H1 (cell line): ENCODE data around the gene IRF4. TPM values are rescaled to one million over a fixed set of nuclear protein-coding genes. Genes with fewer than 3 reads are reported as not detected.

Source experiments
- CTCF ChIA-PET: fragments of 300-600 bp; sonication (Branson Sonifier 250); formaldehyde crosslinking; loops from one replicate; lab custom pipeline; 2021; ENCODE audit not compliant: partially characterized antibody; lab: Charles Lee
- POLR2A ChIA-PET: fragments of 300-600 bp; sonication (Branson Sonifier 250); formaldehyde crosslinking; loops from one replicate; lab custom pipeline; 2021; ENCODE audit warnings: inconsistent platforms; ENCODE audit not compliant: partially characterized antibody; lab: Charles Lee
- DNase-seq, 2 experiments: peaks; one replicate each; pipeline versions ENCODE4 v3.0.0 to v3.0.0-alpha.2; 2010 to 2022; ENCODE audit warnings: low spot score in 2 of 2, low read depth in 1 of 2, mixed read lengths in 1 of 2
- FAIRE-seq: peaks from 2 replicates; lab custom pipeline; 2011; peaks lifted over from hg19 to GRCh38; lab: Jason Lieb, UNC
- H2AFZ ChIP-seq: 2 replicates; pipeline ENCODE4 v1.8.1; 2012; ENCODE audit warnings: low read length, inconsistent platforms
- H2AK5ac ChIP-seq: 2 replicates; pipeline ENCODE4 v1.6.1; 2013; ENCODE audit warnings: low read depth, low read length
- H2BK120ac ChIP-seq: replicated peaks from 2 replicates; pipeline ENCODE3; 2013; ENCODE audit warnings: low read depth, low read length, inconsistent platforms
- H2BK12ac ChIP-seq: 2 replicates; pipeline ENCODE4 v1.6.1; 2013; ENCODE audit warnings: low read depth, low read length
- H2BK15ac ChIP-seq: 2 replicates; pipeline ENCODE4 v1.6.1; 2013; ENCODE audit warnings: low read length
- H2BK20ac ChIP-seq: 2 replicates; pipeline ENCODE4 v1.6.1; 2013; ENCODE audit warnings: low read length
- H2BK5ac ChIP-seq: 2 replicates; pipeline ENCODE4 v1.6.1; 2013; ENCODE audit warnings: low read depth, low read length
- H3K14ac ChIP-seq: 2 replicates; pipeline ENCODE4 v1.6.1; 2013; ENCODE audit warnings: inconsistent platforms; ENCODE audit not compliant: insufficient read length
- H3K18ac ChIP-seq: 2 replicates; pipeline ENCODE4 v1.6.1; 2013; ENCODE audit warnings: low read length; ENCODE audit errors: extremely low read depth
- H3K23ac ChIP-seq: 2 replicates; pipeline ENCODE4 v1.6.1; 2013; ENCODE audit warnings: inconsistent platforms; ENCODE audit not compliant: insufficient read length
- H3K23me2 ChIP-seq: 2 replicates; pipeline ENCODE4 v1.6.1; 2013; ENCODE audit warnings: low read depth, low read length
- H3K27ac ChIP-seq: 2 replicates; pipeline ENCODE4 v1.6.1; 2011; ENCODE audit warnings: low read depth, low read length, inconsistent platforms
- H3K27me3 ChIP-seq, 4 experiments: replicated peaks in 1 of 4; 1 replicate in 1 of 4; 2 replicates in 3 of 4; pipeline versions ENCODE4 v1.6.1 to v1.8.1; 2011 to 2013; ENCODE audit warnings: low read length in 3 of 4, mild to moderate bottlenecking in 3 of 4, inconsistent platforms in 2 of 4, mixed read lengths in 2 of 4, moderate library complexity in 1 of 4; ENCODE audit not compliant: control insufficient read depth in 3 of 4, insufficient read depth in 3 of 4; ENCODE audit errors: extremely low read depth in 1 of 4
- H3K36me3 ChIP-seq, 4 experiments: 2 replicates each; pipeline versions ENCODE4 v1.6.1 to v1.8.1; 2011 to 2013; ENCODE audit warnings: mild to moderate bottlenecking in 4 of 4, low read length in 3 of 4, moderate library complexity in 2 of 4, control low read depth in 1 of 4, inconsistent platforms in 1 of 4; ENCODE audit not compliant: insufficient read depth in 4 of 4, control insufficient read depth in 2 of 4
- H3K4ac ChIP-seq: replicated peaks from 2 replicates; pipeline ENCODE3; 2013; ENCODE audit warnings: low read length, low read depth, mixed read lengths, inconsistent platforms; ENCODE audit not compliant: insufficient read length
- H3K4me1 ChIP-seq, 4 experiments: replicated peaks in 1 of 4; 1 replicate in 1 of 4; 2 replicates in 3 of 4; pipeline versions ENCODE4 v1.6.1 to v1.8.1; 2011 to 2013; ENCODE audit warnings: low read length in 3 of 4, inconsistent platforms in 2 of 4, mixed read lengths in 1 of 4; ENCODE audit not compliant: insufficient read depth in 4 of 4, control insufficient read depth in 3 of 4
- H3K4me2 ChIP-seq, 2 experiments: 2 replicates each; pipeline versions ENCODE4 v1.6.1 to v1.8.1; 2011 to 2013; ENCODE audit warnings: low read depth in 2 of 2, low read length in 2 of 2, control low read depth in 1 of 2, inconsistent platforms in 1 of 2, mild to moderate bottlenecking in 1 of 2; ENCODE audit not compliant: insufficient read depth in 1 of 2
- H3K4me3 ChIP-seq, 4 experiments: fragments of 200-600, 300-600 bp in 1 of 4; sonication (generic), shearing (Covaris generic), sonication (Bioruptor Twin) in 1 of 4; 2 replicates each; pipeline versions ENCODE4 v1.5.1 to v1.8.1; 2011 to 2016; ENCODE audit warnings: low read length in 4 of 4, low read depth in 3 of 4, control low read depth in 2 of 4, inconsistent platforms in 2 of 4, mild to moderate bottlenecking in 2 of 4, mixed read lengths in 1 of 4, moderate library complexity in 1 of 4; ENCODE audit not compliant: insufficient read depth in 2 of 4; ENCODE audit errors: extremely low read depth in 1 of 4
- H3K56ac ChIP-seq: replicated peaks from 2 replicates; pipeline ENCODE3; 2013; ENCODE audit warnings: low read depth, mild to moderate bottlenecking, mixed read lengths, low read length, inconsistent platforms; ENCODE audit not compliant: insufficient read length
- H3K79me1 ChIP-seq: 2 replicates; pipeline ENCODE4 v1.6.1; 2013; ENCODE audit warnings: low read depth, low read length, control low read depth
- H3K79me2 ChIP-seq, 2 experiments: 2 replicates each; pipeline versions ENCODE4 v1.6.1 to v1.8.1; 2012 to 2013; ENCODE audit warnings: low read length in 2 of 2, mild to moderate bottlenecking in 2 of 2, inconsistent platforms in 1 of 2; ENCODE audit not compliant: insufficient read depth in 2 of 2, control insufficient read depth in 1 of 2
- H3K9ac ChIP-seq, 4 experiments: replicated peaks in 1 of 4; 1 replicate in 1 of 4; 2 replicates in 3 of 4; pipeline versions ENCODE4 v1.6.1 to v1.8.1; 2011 to 2013; ENCODE audit warnings: low read depth in 3 of 4, low read length in 3 of 4, control low read depth in 2 of 4, mild to moderate bottlenecking in 2 of 4, moderate library complexity in 2 of 4, inconsistent platforms in 1 of 4; ENCODE audit errors: extremely low read depth in 1 of 4
- H3K9me3 ChIP-seq, 2 experiments: 2 replicates each; pipeline versions ENCODE4 v1.6.1 to v1.8.1; 2012 to 2013; ENCODE audit warnings: mild to moderate bottlenecking in 2 of 2, moderate library complexity in 2 of 2, control low read depth in 1 of 2, inconsistent platforms in 1 of 2, low read depth in 1 of 2, low read length in 1 of 2, mixed read lengths in 1 of 2; ENCODE audit not compliant: insufficient read depth in 2 of 2
- H4K20me1 ChIP-seq, 2 experiments: replicated peaks in 1 of 2; 2 replicates each; pipeline versions ENCODE3 to v1.8.1; 2011 to 2013; ENCODE audit warnings: inconsistent platforms in 2 of 2, low read length in 2 of 2, mild to moderate bottlenecking in 1 of 2; ENCODE audit not compliant: insufficient read depth in 2 of 2, control insufficient read depth in 1 of 2
- H4K5ac ChIP-seq: 2 replicates; pipeline ENCODE4 v1.6.1; 2013; ENCODE audit warnings: low read length, low read depth, mixed read lengths, inconsistent platforms; ENCODE audit not compliant: insufficient read length
- H4K8ac ChIP-seq: 2 replicates; pipeline ENCODE4 v1.8.0; 2013; ENCODE audit warnings: mild to moderate bottlenecking, moderate library complexity, low read length, inconsistent platforms; ENCODE audit not compliant: insufficient read depth; ENCODE audit errors: extremely low read depth
- H4K91ac ChIP-seq: replicated peaks from 2 replicates; pipeline ENCODE3; 2013; ENCODE audit warnings: low read length, mixed read lengths, inconsistent platforms; ENCODE audit not compliant: insufficient read length
- BRCA1 ChIP-seq: IDR thresholded peaks from 2 replicates; pipeline ENCODE4 v1.6.1; 2012; ENCODE audit warnings: low read depth, low read length, improper control_type of control experiment
- EZH2 ChIP-seq: fragments of 200-600 bp; sonication (generic); IDR thresholded peaks from 2 replicates; pipeline ENCODE4 v1.7.1; 2012; ENCODE audit warnings: low read depth, mild to moderate bottlenecking, moderate library complexity, low read length, inconsistent platforms; ENCODE audit not compliant: severe bottlenecking
- GABPA ChIP-seq: IDR thresholded peaks from 2 replicates; pipeline ENCODE4 v1.6.1; 2011; ENCODE audit warnings: mild to moderate bottlenecking, low read length, moderate library complexity, borderline replicate concordance; ENCODE audit not compliant: insufficient read depth
- KDM4A ChIP-seq: IDR thresholded peaks from one replicate; pipeline ENCODE4 v1.7.1; 2012; ENCODE audit warnings: low read depth, mild to moderate bottlenecking, moderate library complexity, low read length, inconsistent platforms; ENCODE audit not compliant: severe bottlenecking
- SP2 ChIP-seq: IDR thresholded peaks from 2 replicates; pipeline ENCODE4 v1.6.1; 2012; ENCODE audit warnings: mild to moderate bottlenecking, low read length, inconsistent platforms
- SUZ12 ChIP-seq: fragments of 200-600 bp; sonication (generic); IDR thresholded peaks from 2 replicates; pipeline ENCODE4 v1.6.1; 2012; ENCODE audit warnings: mild to moderate bottlenecking, inconsistent platforms, low read length, moderate library complexity, mixed read lengths
- TAF1 ChIP-seq: IDR thresholded peaks from 2 replicates; pipeline ENCODE4 v1.6.1; 2011; ENCODE audit warnings: mild to moderate bottlenecking, low read depth, low read length
- WGBS, 2 experiments: shearing (Covaris generic) in 1 of 2; methylation state at CpG; one replicate each; pipeline versions ENCODE4 v1.1.6 to v1.1.7; 2013 to 2015; ENCODE audit warnings: low lambda C conversion rate in 2 of 2, mixed read lengths in 2 of 2, inconsistent platforms in 1 of 2, low coverage in 1 of 2, missing lambda C conversion rate in 1 of 2; ENCODE audit not compliant: insufficient replicate concordance in 2 of 2, insufficient coverage in 1 of 2, insufficient read length in 1 of 2; ENCODE audit errors: extremely low coverage in 1 of 2, missing lambda C conversion rate in 1 of 2; 5-methylcytosine and 5-hydroxymethylcytosine counted together
- polyA plus RNA-seq, 7 experiments: library from polyadenylated mRNA; depleted of rRNA in 3 of 7; stranded (reverse) in 5 of 7; unstranded in 2 of 7; fragments of >200 nt in 5 of 7; fragments of 200-250 nt in 2 of 7; gene quantifications; 1 replicate in 5 of 7; 2 replicates in 1 of 7; 4 replicates in 1 of 7; pipeline versions ENCODE4 v1.2.1 to v1.2.3, GENCODE V29; 2011 to 2013; ENCODE audit warnings: missing spikeins in 2 of 7, mixed read lengths in 2 of 7
- total RNA-seq: library from RNA; stranded (reverse); fragmentation: NEBNext Ultra II Directional; extraction: Animal tissue kit (Norgen Biotek cat#: 25700); gene quantifications from 2 replicates; pipeline ENCODE4 v1.2.1, GENCODE V29; 2021

Gene IRF4
- total and polyA plus RNA-seq, 2 of the 8 experiments (the other 6 are each of a cell fraction or from before 2014, with no cell fraction given): 0.77 to 2.1 TPM

- Histone ChIP-seq H3K4me1 (no peaks in the 10 kb centered on the region; a peak in 2 of 7 replicates), H3K9me3 (peaks cover 62 to 82% of the 10 kb centered on the region in 2 experiments), H3K4me2 (no peak overlapping the region), H3K27ac (no peak overlapping the region), H2AFZ (no peak overlapping the region), H4K5ac (no peak overlapping the region), H3K4ac (no peak overlapping the region), H2BK5ac (no peak overlapping the region), H2BK20ac (no peak overlapping the region), H2AK5ac (no peak overlapping the region), H3K9ac (no peak overlapping the region), H4K20me1 (no peaks in the 10 kb centered on the region), H2BK120ac (no peak overlapping the region), H3K79me1 (no peaks in the 10 kb centered on the region), H2BK12ac (no peak overlapping the region), H3K23ac (no peak overlapping the region), H3K23me2 (no peaks in the 10 kb centered on the region), H3K36me3 (no peaks in the 10 kb centered on the region; a peak in 1 of 8 replicates), H4K91ac (no peak overlapping the region), H3K79me2 (no peaks in the 10 kb centered on the region), H2BK15ac (no peak overlapping the region), H3K18ac (no peak overlapping the region), H4K8ac (no peak overlapping the region), H3K4me3 (no peak overlapping the region), H3K14ac (no peak overlapping the region), H3K56ac (no peak overlapping the region), H3K27me3 (no peaks in the 10 kb centered on the region; a peak in 1 of 7 replicates)
- WGBS, 2 experiments: 90% methylated on average over 11 of the region's 11 CpGs; no CpG with 5 or more reads in 1 of the 2 experiments
- ChIA-PET CTCF (interaction anchor here (3.2 kb wide), 1 partner anchor 35 kb away, joined by 8 read pairs; the partner anchor contains the start of gene IRF4), POLR2A (interaction anchor here (1.2 kb wide), 1 partner anchor 17 kb away, joined by 3 read pairs; no protein-coding TSS in a partner anchor)
- no peak for DNase-seq
- FAIRE-seq: no peak
- TF ChIP-seq KDM4A (no peak), GABPA (no peak), SUZ12 (no peak), TAF1 (no peak), EZH2 (no peak), SP2 (no peak), BRCA1 (no peak)
Measured at GRCh38 chr6:356828-357251, 34.7 kb upstream of the IRF4 start.
